Immature natural killer cell (primary cell): ENCODE data around the gene SETD4. TPM values are rescaled to one million over a fixed set of nuclear protein-coding genes. Genes with fewer than 3 reads are reported as not detected.
A peak's percentile ranks its signal among the peaks of the same experiment; 100 is the strongest.

Source experiments
- DNase-seq, 3 donors: peaks; one replicate each; pipeline ENCODE4 v3.0.0; 2022; ENCODE audit warnings: mixed read lengths in 1 of 3
- H3K27ac Mint-ChIP-seq, 6 donors: one replicate each; pipeline ENCODE4 v1.8.0; 2020; ENCODE audit warnings: mixed read lengths in 6 of 6, mild to moderate bottlenecking in 5 of 6, inconsistent platforms in 4 of 6, moderate library complexity in 3 of 6
- H3K27me3 Mint-ChIP-seq, 3 donors: one replicate each; pipeline ENCODE4 v1.8.0; 2020 to 2021; ENCODE audit warnings: low read depth in 3 of 3, mild to moderate bottlenecking in 3 of 3, mixed read lengths in 3 of 3, moderate library complexity in 3 of 3, inconsistent platforms in 1 of 3
- H3K36me3 Mint-ChIP-seq, 3 donors: one replicate each; pipeline ENCODE4 v1.8.0; 2020; ENCODE audit warnings: mixed read lengths in 3 of 3, inconsistent platforms in 2 of 3, mild to moderate bottlenecking in 2 of 3
- H3K4me1 Mint-ChIP-seq, 2 donors: one replicate each; pipeline ENCODE4 v1.8.0; 2020; ENCODE audit warnings: inconsistent platforms in 2 of 2, mild to moderate bottlenecking in 2 of 2, mixed read lengths in 2 of 2, moderate library complexity in 1 of 2
- H3K4me3 Mint-ChIP-seq, 5 donors: one replicate each; pipeline ENCODE4 v1.8.0; 2020; ENCODE audit warnings: mild to moderate bottlenecking in 5 of 5, mixed read lengths in 5 of 5, inconsistent platforms in 3 of 5, moderate library complexity in 3 of 5
- H3K9me3 Mint-ChIP-seq, 6 donors: one replicate each; pipeline ENCODE4 v1.8.0; 2020; ENCODE audit warnings: mild to moderate bottlenecking in 6 of 6, mixed read lengths in 6 of 6, inconsistent platforms in 4 of 6, moderate library complexity in 3 of 6
- polyA plus RNA-seq, 3 donors: library from polyadenylated mRNA; unstranded; fragments of 300-500 nt; fragmentation: Illumina TruSeq; gene quantifications; one replicate each; pipeline ENCODE4 v1.2.3, GENCODE V29; 2021

Gene SETD4
- polyA plus RNA-seq, 3 donors from 2014 or later = 6.5 to 11.2 (median 8.6) TPM

- H3K4me1 Mint-ChIP-seq = peaks cover 5 to 7% of the 10 kb centered on the region in 2 donors
- H3K9me3 Mint-ChIP-seq = no peaks in the 10 kb centered on the region
- DNase-seq = no peak
- no peak overlapping the region for H3K4me3 Mint-ChIP-seq
- peaks cover 0 to 21% (median 7%) of the 10 kb centered on the region in 3 donors for H3K36me3 Mint-ChIP-seq
- H3K27ac Mint-ChIP-seq = no peak overlapping the region
- peaks cover 0 to 4% (median 0%) of the 10 kb centered on the region in 3 donors for H3K27me3 Mint-ChIP-seq
These were observed 29.6 kb downstream of the SETD4 start for GRCh38 chr21:36030581-36031189.

GRCh38 chr21:36029309-36029708 lies 31.0 kb downstream of the SETD4 start:
- no peaks in the 10 kb centered on the region for H3K9me3 Mint-ChIP-seq
- peaks cover 5 to 7% of the 10 kb centered on the region in 2 donors for H3K4me1 Mint-ChIP-seq
- no peak for DNase-seq
- peaks cover 0 to 4% (median 0%) of the 10 kb centered on the region in 3 donors for H3K27me3 Mint-ChIP-seq
- peaks cover 0 to 7% (median 0%) of the 10 kb centered on the region in 3 donors for H3K36me3 Mint-ChIP-seq
- no peak overlapping the region for H3K27ac Mint-ChIP-seq
- H3K4me3 Mint-ChIP-seq = no peak overlapping the region

- Mint-ChIP-seq H3K9me3 (no peaks in the 10 kb centered on the region), H3K4me3 (no peak overlapping the region), H3K4me1 (peaks cover 5 to 7% of the 10 kb centered on the region in 2 donors), H3K27me3 (peaks cover 0 to 4% (median 0%) of the 10 kb centered on the region in 3 donors), H3K36me3 (peaks cover 0 to 5% (median 0%) of the 10 kb centered on the region in 3 donors), H3K27ac (no peak overlapping the region)
- DNase-seq = peak; percentile 53 to 61 (median 57)
These were observed 31.9 kb downstream of the SETD4 start for GRCh38 chr21:36028127-36029069.

GRCh38 chr21:36027347-36027746 lies 33.0 kb downstream of the SETD4 start:
- H3K36me3 Mint-ChIP-seq = peaks cover 0 to 3% (median 0%) of the 10 kb centered on the region in 3 donors
- no peaks in the 10 kb centered on the region for H3K9me3 Mint-ChIP-seq
- no peak overlapping the region for H3K27ac Mint-ChIP-seq
- DNase-seq = no peak
- no peak overlapping the region for H3K4me3 Mint-ChIP-seq
- H3K4me1 Mint-ChIP-seq = peaks cover 5 to 7% of the 10 kb centered on the region in 2 donors
- H3K27me3 Mint-ChIP-seq = peaks cover 0 to 4% (median 0%) of the 10 kb centered on the region in 3 donors

- H3K4me1 Mint-ChIP-seq = peaks cover 5 to 7% of the 10 kb centered on the region in 2 donors
- H3K9me3 Mint-ChIP-seq = no peaks in the 10 kb centered on the region
- peaks cover 3 to 10% (median 4%) of the 10 kb centered on the region in 3 donors for H3K36me3 Mint-ChIP-seq
- no peak overlapping the region for H3K27ac Mint-ChIP-seq
- H3K27me3 Mint-ChIP-seq = peaks cover 2 to 3% (median 2%) of the 10 kb centered on the region in 3 donors
- H3K4me3 Mint-ChIP-seq = no peak overlapping the region
- no peak for DNase-seq
These were observed 35.5 kb downstream of the SETD4 start for GRCh38 chr21:36024782-36025181.

- Mint-ChIP-seq H3K4me1 (peaks cover under 1% of the 10 kb centered on the region in 2 donors), H3K4me3 (no peak overlapping the region), H3K9me3 (peaks cover 0 to 2% (median 0%) of the 10 kb centered on the region in 6 donors), H3K36me3 (peaks cover 0 to 10% (median 4%) of the 10 kb centered on the region in 3 donors), H3K27ac (no peak overlapping the region), H3K27me3 (peaks cover 0 to 3% (median 2%) of the 10 kb centered on the region in 3 donors)
- no peak for DNase-seq
These were observed 37.2 kb downstream of the SETD4 start for GRCh38 chr21:36023092-36023480.

- Mint-ChIP-seq H3K27me3 (peaks cover 0 to 3% (median 2%) of the 10 kb centered on the region in 3 donors), H3K4me1 (no peaks in the 10 kb centered on the region), H3K4me3 (no peak overlapping the region), H3K9me3 (peaks cover 0 to 2% (median 0%) of the 10 kb centered on the region in 6 donors), H3K27ac (peak overlapping the region in 1 of 6 donors; percentile 46), H3K36me3 (peaks cover 0 to 10% (median 4%) of the 10 kb centered on the region in 3 donors)
- no peak for DNase-seq
These were observed 37.8 kb downstream of the SETD4 start for GRCh38 chr21:36022427-36023091.

- no peak for DNase-seq
- no peak overlapping the region for H3K4me3 Mint-ChIP-seq
- H3K36me3 Mint-ChIP-seq = peaks cover 0 to 10% (median 4%) of the 10 kb centered on the region in 3 donors
- H3K27me3 Mint-ChIP-seq = peaks cover 0 to 3% (median 2%) of the 10 kb centered on the region in 3 donors
- no peaks in the 10 kb centered on the region for H3K4me1 Mint-ChIP-seq
- no peak overlapping the region for H3K27ac Mint-ChIP-seq
- H3K9me3 Mint-ChIP-seq = peaks cover 0 to 2% (median 0%) of the 10 kb centered on the region in 6 donors
These were observed 39.0 kb downstream of the SETD4 start for GRCh38 chr21:36021251-36021837.

GRCh38 chr21:36015045-36015444 lies 45.3 kb downstream of the SETD4 start:
- Mint-ChIP-seq H3K36me3 (no peaks in the 10 kb centered on the region), H3K4me1 (no peaks in the 10 kb centered on the region)

GRCh38 chr21:36010801-36011200 lies 49.5 kb downstream of the SETD4 start:
- no peaks in the 10 kb centered on the region for H3K36me3 Mint-ChIP-seq
- H3K4me1 Mint-ChIP-seq = no peaks in the 10 kb centered on the region
- peaks cover 5 to 15% (median 8%) of the 10 kb centered on the region in 3 donors for H3K27me3 Mint-ChIP-seq
- no peak overlapping the region for H3K27ac Mint-ChIP-seq
- H3K9me3 Mint-ChIP-seq = no peaks in the 10 kb centered on the region
- no peak overlapping the region for H3K4me3 Mint-ChIP-seq
- DNase-seq = no peak

More at GRCh38 chr21:36015045-36015444, 45.3 kb downstream of the SETD4 start:
- no peak for DNase-seq
- Mint-ChIP-seq H3K27ac (no peak overlapping the region), H3K4me3 (no peak overlapping the region), H3K27me3 (peaks cover 5 to 8% (median 5%) of the 10 kb centered on the region in 3 donors), H3K9me3 (peaks cover 0 to 2% (median 0%) of the 10 kb centered on the region in 6 donors)

GRCh38 chr21:36008505-36008904 lies 51.8 kb downstream of the SETD4 start:
- DNase-seq = no peak
- Mint-ChIP-seq H3K4me1 (no peaks in the 10 kb centered on the region), H3K27ac (no peak overlapping the region), H3K9me3 (no peaks in the 10 kb centered on the region), H3K4me3 (no peak overlapping the region), H3K27me3 (peaks cover 2 to 13% (median 8%) of the 10 kb centered on the region in 3 donors), H3K36me3 (no peaks in the 10 kb centered on the region)

GRCh38 chr21:36005879-36006400 lies 54.4 kb downstream of the SETD4 start:
- H3K27ac Mint-ChIP-seq = no peak overlapping the region

GRCh38 chr21:36005018-36005417 lies 55.3 kb downstream of the SETD4 start:
- no peaks in the 10 kb centered on the region for H3K4me1 Mint-ChIP-seq
- no peaks in the 10 kb centered on the region for H3K9me3 Mint-ChIP-seq
- no peak overlapping the region for H3K27ac Mint-ChIP-seq
- DNase-seq = no peak
- H3K27me3 Mint-ChIP-seq = peaks cover 0 to 17% (median 7%) of the 10 kb centered on the region in 3 donors
- H3K4me3 Mint-ChIP-seq = no peak overlapping the region
- no peaks in the 10 kb centered on the region for H3K36me3 Mint-ChIP-seq

More at GRCh38 chr21:36005879-36006400, 54.4 kb downstream of the SETD4 start:
- DNase-seq = no peak
- H3K4me3 Mint-ChIP-seq = no peak overlapping the region
- peaks cover 0 to 16% (median 7%) of the 10 kb centered on the region in 3 donors for H3K27me3 Mint-ChIP-seq
- no peaks in the 10 kb centered on the region for H3K9me3 Mint-ChIP-seq
- no peaks in the 10 kb centered on the region for H3K36me3 Mint-ChIP-seq
- no peaks in the 10 kb centered on the region for H3K4me1 Mint-ChIP-seq
